HepG2 (cell line): ENCODE measurements around the gene UBE2B.

Source experiments
- EP300 ChIP-seq, 3 experiments: sonication (generic) in 1 of 3; formaldehyde crosslinking in 1 of 3; IDR thresholded peaks; 2 replicates each; pipeline versions ENCODE4 v1.5.1 to v1.6.1; 2011 to 2020; ENCODE audit warnings: low read depth in 2 of 3, low read length in 2 of 3, borderline replicate concordance in 1 of 3, improper control_type of control experiment in 1 of 3, mild to moderate bottlenecking in 1 of 3, missing genetic modification reagents in 1 of 3, moderate library complexity in 1 of 3
- SRSF1 ChIP-seq: fragments of 200-400 bp; formaldehyde crosslinking; optimal IDR thresholded peaks from 2 replicates; pipeline ENCODE3; 2017; ENCODE audit warnings: mild to moderate bottlenecking, low read depth, low read length, moderate library complexity
- TAF1 ChIP-seq: sonication (generic); formaldehyde crosslinking; IDR thresholded peaks from 2 replicates; pipeline ENCODE4 v1.4.0; 2020; ENCODE audit warnings: missing genetic modification reagents
- ZNF138 ChIP-seq: sonication (generic); formaldehyde crosslinking; IDR thresholded peaks from 2 replicates; pipeline ENCODE4 v1.5.0; 2020; ENCODE audit warnings: mild to moderate bottlenecking, low read depth, missing genetic modification reagents

- TF ChIP-seq TAF1 (CRISPR knock-in tag) = no peak
- no peak for TF ChIP-seq ZNF138
- no peak for TF ChIP-seq SRSF1
- no peak for TF ChIP-seq EP300 (IDR thresholded peaks at IDR 0.05; ENCODE audit: low read depth in 2 of 2, low read length in 2 of 2)
- TF ChIP-seq EP300 (CRISPR knock-in tag; IDR thresholded peaks at IDR 0.05; ENCODE audit: borderline replicate concordance) = no peak
Measured at GRCh38 chr5:134406390-134406789, 35.0 kb downstream of the UBE2B start.
